ENCODE data around the gene KIF21B.
A peak's percentile ranks its signal among the peaks of the same experiment; 100 is the strongest.

KIF21B gene

GRCh38 chr1:201017828-201018163 lies 5.7 kb downstream of the KIF21B start:
- DNase-seq, result no peak

DNA sequence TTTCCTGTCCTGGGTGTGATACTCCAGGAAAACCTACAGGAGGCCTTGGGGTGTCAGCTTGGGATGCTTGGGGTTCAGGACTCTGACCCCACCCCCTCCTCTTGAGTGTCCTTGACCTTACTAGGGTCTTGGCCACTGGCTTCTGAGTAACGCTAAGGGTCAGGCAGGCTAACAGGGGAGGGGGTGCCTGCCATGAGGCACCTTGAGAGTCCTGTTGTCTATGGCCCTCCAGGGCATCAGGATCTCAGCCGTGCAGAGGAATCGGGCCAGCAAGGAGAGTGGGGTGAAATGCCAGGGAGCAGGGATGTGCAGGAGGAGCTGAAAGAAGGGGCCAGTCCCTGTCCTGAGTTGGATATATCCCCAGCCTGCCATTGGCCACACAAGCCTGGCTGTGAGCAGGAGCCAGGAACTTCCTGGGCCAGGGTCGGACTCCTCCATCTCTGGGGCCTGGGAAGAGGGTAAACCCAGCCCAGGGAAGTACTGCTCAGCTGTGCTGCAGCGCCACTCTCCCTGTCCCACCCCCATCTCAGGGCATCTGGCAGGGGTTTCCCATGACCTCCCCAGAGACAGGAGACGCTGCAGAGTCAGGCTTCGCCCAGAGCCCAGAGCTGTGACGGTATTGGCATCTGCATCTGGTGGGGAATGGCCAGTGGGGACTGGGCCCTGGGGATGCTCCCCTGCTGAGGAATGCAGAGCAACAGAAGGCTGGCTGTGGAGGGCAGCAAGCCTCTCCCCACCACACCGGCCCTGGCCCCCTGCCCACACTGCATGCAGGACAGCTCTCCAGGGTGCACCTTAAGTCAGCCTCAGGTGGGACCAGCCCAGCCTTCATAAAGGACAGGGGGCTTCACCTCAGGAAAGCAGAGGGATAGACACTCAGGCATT lies 6.3 kb downstream of the KIF21B start:
- no peak for DNase-seq

DNA sequence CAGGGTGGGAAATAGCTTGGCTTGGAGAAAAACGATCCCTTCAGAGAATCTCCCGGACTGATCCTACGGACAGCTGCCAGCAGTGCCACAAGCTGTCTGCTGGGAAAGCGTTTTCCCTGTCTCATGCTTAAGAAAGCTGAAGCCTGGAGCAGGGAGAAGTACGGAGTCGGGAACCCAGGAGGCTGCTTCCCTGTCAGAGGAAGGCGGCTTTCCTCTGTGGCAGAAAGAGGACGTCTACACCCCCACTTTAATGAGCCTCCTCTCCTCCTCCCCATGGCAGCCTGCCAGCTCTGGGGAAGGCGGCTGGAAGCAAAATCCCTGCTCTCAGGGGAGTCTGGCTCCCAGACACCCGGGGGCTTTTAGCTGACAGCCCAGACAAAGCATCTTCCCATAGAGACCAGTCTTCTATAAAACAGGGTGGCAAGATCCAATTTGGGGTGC lies 7.3 kb downstream of the KIF21B start:
- no peak for DNase-seq

GRCh38 chr1:201015551-201016091 lies 7.9 kb downstream of the KIF21B start:
- no peak for DNase-seq

DNA sequence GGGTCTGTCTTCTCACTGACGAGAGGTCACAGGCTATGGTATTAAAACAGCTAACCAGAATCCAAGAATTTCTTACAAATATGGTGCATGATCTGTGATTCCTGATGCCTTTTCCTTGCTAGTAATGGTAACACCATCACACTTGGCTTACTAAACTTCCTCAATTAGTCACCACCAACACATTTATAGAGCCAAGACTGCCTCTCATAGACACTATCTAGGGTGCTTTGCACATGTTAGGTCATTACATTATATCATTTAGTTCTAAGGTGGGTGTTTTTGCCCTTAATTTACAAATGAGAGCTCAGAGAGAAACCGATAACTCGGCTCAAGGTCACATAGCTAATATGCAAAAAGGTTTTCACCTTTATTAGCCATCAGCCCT lies 8.7 kb downstream of the KIF21B start:
- no peak for DNase-seq

GRCh38 chr1:201013991-201014815 lies 9.3 kb downstream of the KIF21B start:
- DNase-seq, result no peak

GRCh38 chr1:201013031-201013485 lies 10.5 kb downstream of the KIF21B start:
- no peak for DNase-seq

DNA sequence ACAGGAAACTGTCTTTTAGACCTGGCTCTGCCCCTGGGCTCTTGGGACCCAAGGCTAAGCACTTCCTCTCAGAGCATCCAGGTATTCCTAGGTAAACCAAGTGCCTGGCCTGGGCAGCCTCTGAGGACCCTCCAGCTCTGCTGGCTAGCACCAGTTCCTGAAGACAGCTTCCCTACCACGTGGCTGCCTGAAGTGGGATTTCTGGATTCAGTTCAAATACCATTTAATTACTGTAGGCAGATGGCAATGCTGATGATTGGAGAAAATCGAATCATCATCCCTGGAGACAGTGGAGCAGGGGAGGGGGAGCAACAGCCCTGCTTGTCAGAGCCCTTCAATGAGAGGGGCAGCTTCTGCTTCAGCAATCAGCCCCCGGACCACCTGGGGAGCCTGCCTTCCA lies 11.9 kb downstream of the KIF21B start:
- no peak for DNase-seq

- no peak for DNase-seq
Measured at GRCh38 chr1:201009962-201010645, 13.4 kb downstream of the KIF21B start.

DNA sequence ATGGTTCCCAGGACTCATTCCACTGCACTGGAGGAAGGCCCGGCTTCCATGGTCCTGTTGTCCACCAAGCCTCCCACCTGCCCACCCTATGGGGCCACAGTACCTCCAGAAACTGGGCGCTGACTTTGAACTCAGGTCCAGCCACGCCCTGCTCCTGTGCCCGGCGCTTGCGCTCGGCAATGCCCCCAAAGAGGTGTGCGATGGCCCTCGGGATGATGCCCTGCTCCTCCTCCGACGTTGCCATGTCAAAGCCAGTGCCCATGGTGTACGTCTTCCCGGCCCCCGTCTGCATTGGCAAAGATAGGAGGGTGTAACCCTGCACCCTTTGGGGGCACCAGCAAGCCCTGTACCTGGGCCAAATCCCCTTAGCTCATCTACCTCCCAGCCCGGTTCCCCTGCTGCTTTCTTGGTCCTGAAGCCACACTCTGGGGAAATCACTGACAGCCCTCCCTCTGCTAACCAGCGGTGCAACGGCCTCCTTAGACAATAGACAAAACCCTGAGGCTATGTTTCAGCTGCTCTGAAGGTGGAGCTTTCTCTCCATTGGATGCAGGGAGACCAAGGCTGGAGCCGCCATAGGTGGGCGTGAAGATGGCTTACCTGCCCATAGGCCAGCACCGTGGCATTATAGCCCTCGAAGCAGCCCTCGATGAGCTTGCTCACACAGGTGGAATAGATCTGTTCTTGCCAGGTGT lies 14.7 kb downstream of the KIF21B start:
- no peak for DNase-seq

GRCh38 chr1:201007481-201007880 lies 16.0 kb downstream of the KIF21B start:
- no peak for DNase-seq

GRCh38 chr1:201006450-201006849 lies 17.1 kb downstream of the KIF21B start:
- no peak for DNase-seq

DNA sequence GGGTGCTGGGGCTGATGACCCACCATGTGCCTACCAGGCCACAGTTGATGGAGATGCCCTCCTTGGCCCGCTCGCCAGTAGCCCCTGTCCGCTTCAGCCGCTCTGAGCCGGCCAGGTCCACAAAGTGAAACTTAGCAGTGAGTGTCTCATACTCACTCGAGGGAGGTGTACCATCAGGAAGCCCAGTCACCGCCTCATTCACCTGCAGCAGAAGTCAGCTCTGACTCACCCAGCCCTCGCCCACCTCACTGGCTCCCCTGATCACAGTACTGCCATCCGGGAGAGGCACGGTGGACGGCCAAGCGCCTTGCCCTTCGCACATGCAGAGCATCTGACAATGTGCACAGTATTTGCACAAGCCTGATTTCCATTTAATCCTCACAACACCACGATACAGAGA lies 18.8 kb downstream of the KIF21B start:
- no peak for DNase-seq

DNA sequence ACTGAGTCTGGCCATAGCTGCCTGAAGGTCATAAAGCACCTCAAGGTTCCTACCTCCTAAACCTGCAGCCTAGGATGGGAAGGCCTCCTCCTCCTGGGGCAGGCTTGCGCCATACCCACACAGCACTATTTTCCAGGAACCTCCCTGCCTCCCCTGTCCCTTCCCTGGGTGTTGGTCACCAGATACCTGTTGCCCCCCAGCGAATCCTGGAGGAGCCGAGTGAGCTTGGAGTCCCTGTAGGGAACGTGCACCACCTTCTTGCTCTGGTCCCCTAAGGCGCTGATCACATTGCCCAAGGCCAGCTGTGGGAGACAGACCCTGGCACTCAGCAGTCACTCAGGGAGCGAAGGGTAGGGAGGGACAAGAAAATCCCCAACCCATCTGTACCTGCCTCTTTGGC lies 19.4 kb downstream of the KIF21B start:
- DNase-seq, result no peak

DNA sequence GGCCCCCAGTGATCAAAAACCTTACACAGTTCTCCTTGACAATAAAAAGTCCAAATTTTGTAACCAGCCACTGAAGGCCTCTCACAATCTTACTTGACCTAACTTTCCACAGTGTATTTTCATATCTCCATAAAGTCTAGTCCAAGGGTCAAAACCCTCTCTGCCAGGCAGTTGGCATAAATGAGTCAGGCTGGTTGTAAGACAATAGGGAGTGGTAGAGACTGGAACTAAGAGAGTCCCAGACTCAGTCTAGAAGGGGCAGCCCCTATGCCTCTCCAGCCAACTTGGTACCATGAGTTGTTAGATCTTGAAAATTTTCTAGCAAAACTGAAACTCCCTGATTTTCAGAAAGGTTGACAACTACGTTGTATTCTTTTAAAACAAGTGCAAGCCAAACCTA lies 21.0 kb downstream of the KIF21B start:
- no peak for DNase-seq

GRCh38 chr1:201001962-201002361 lies 21.6 kb downstream of the KIF21B start:
- no peak for DNase-seq

- DNase-seq, result no peak
Measured at GRCh38 chr1:201000391-201000790, 23.1 kb downstream of the KIF21B start.

GRCh38 chr1:200999667-201000066 lies 23.8 kb downstream of the KIF21B start:
- no peak for DNase-seq

DNA sequence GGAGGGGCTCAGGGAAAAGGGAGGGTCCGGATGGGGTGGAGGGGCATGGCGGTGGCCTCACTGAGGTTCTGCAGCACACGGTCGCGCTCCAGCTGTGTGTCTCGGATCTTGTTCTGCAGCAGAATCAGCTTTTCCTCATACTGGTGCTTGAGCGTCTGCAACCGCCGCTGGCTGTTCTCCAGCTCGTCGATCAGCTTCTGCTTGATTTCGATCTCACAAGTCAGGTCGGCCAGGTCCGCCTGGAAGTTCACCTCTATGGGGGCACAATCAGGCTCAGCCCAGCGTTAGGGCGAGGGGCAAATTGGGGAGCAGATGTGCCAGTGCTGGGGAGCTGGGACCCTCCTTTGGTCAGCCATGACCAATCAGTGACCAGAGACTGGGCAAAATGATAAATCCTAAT lies 25.2 kb downstream of the KIF21B start:
- no peak for DNase-seq

- DNase-seq, result peak; percentile 72
Measured at GRCh38 chr1:200992382-200993048, 31.0 kb downstream of the KIF21B start.

GRCh38 chr1:200991097-200991614 lies 32.4 kb downstream of the KIF21B start:
- no peak for DNase-seq

DNA sequence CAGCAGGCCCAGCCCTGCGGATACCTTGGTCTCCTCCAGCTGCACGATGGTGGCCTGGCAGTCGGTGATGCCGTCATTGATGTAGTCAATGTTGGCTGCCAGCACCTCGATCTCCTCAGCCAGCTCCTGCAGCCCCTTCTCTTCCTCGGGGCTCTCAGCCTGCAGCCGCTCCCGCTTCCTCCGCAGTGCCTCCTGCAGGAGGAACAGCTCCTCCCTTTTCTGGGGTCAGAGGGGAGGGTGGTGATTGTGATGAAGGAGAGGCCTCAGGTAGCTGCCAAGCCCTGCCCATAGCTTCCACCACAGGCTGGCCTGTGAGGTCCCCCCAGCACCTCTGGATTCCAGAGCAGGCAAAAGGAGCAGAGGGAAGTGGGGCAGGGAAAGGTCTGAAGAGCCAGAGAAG lies 33.4 kb downstream of the KIF21B start:
- DNase-seq, result no peak
